Loucy (cell line): ENCODE data around the gene UBTD1.
"Not testable (repeated sequence)": the region's sequence is repeated elsewhere in the genome, so short reads cannot be mapped to it uniquely, and the experiment has no call there.

Source experiments
- EZH2phosphoT487 ChIP-seq: fragments of 200-600 bp; IDR thresholded peaks from 2 replicates; pipeline ENCODE4 v1.6.1; 2018; ENCODE audit warnings: antibody characterized with exemption, mild to moderate bottlenecking, moderate library complexity, borderline replicate concordance
- TF ChIP-seq, protein P1 (sequence below): fragments of 200-600 bp; sonication (generic); conservative IDR thresholded peaks from 2 replicates; pipeline ENCODE4 v1.5.1; 2014; ENCODE audit warnings: mild to moderate bottlenecking, antibody characterized with exemption, low read length

DNA sequence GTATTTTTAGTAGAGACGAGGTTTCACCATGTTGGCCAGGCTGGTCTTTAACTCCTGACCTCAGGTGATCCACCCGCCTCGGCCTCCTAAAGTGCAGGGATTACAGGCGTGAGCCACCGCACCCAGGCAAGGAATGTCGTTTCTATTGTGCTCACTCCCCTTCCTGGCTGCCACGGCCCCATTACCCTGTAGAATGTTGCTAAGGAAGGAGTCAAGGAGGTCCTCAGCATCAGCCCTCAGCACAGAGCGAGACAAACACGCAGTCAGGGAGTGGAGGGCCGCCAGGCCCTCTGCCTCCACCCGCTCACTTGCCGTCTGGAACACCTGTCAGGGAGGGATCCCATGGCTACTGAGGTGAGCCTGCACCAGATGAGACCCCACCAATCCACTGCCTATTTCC, 29.9 kb upstream of the UBTD1 start:
- TF ChIP-seq, protein P1, sequence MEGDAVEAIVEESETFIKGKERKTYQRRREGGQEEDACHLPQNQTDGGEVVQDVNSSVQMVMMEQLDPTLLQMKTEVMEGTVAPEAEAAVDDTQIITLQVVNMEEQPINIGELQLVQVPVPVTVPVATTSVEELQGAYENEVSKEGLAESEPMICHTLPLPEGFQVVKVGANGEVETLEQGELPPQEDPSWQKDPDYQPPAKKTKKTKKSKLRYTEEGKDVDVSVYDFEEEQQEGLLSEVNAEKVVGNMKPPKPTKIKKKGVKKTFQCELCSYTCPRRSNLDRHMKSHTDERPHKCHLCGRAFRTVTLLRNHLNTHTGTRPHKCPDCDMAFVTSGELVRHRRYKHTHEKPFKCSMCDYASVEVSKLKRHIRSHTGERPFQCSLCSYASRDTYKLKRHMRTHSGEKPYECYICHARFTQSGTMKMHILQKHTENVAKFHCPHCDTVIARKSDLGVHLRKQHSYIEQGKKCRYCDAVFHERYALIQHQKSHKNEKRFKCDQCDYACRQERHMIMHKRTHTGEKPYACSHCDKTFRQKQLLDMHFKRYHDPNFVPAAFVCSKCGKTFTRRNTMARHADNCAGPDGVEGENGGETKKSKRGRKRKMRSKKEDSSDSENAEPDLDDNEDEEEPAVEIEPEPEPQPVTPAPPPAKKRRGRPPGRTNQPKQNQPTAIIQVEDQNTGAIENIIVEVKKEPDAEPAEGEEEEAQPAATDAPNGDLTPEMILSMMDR = not testable (repeated sequence)
- TF ChIP-seq EZH2phosphoT487 = not testable (repeated sequence)
